Lung (tissue), 12 donors: Measurements from ENCODE around the gene FAM114A2. TPM values are rescaled to one million over a fixed set of nuclear protein-coding genes. Genes with fewer than 3 reads are reported as not detected.

Experiments
- ATAC-seq: fragments of 200-7000 bp; cut with Tn5 transposase; one replicate; pipeline ENCODE4 v1.9.1; 2020; ENCODE audit warnings: moderate number of reproducible peaks; ENCODE audit not compliant: insufficient read depth, low FRiP score
- DNase-seq, 3 donors: peaks; one replicate each; pipeline ENCODE4 v3.0.0-alpha.2; 2013 to 2017
- H3K27ac ChIP-seq, 2 donors: one replicate each; pipeline ENCODE4 v1.5.1; 2013; ENCODE audit warnings: mild to moderate bottlenecking in 2 of 2, moderate library complexity in 2 of 2, control low read depth in 1 of 2, inconsistent platforms in 1 of 2, low read depth in 1 of 2, low read length in 1 of 2
- H3K27me3 ChIP-seq, 3 donors: one replicate each; pipeline ENCODE4 v1.5.1; 2013; ENCODE audit warnings: low read length in 2 of 3; ENCODE audit not compliant: control insufficient read depth in 3 of 3, insufficient read depth in 3 of 3
- H3K36me3 ChIP-seq, 4 donors: one replicate each; pipeline ENCODE4 v1.5.1; 2013; ENCODE audit warnings: low read length in 4 of 4, mild to moderate bottlenecking in 1 of 4, moderate library complexity in 1 of 4; ENCODE audit not compliant: control insufficient read depth in 4 of 4, insufficient read depth in 4 of 4
- H3K4me1 ChIP-seq, 5 donors: one replicate each; pipeline ENCODE4 v1.5.1; 2013; ENCODE audit warnings: low read length in 5 of 5, mild to moderate bottlenecking in 2 of 5, moderate library complexity in 1 of 5; ENCODE audit not compliant: control insufficient read depth in 5 of 5, insufficient read depth in 5 of 5
- H3K4me3 ChIP-seq: one replicate; pipeline ENCODE4 v1.5.1; 2013; ENCODE audit warnings: mild to moderate bottlenecking, control low read depth, moderate library complexity
- H3K9ac ChIP-seq, 2 donors: one replicate each; pipeline ENCODE4 v1.5.1; 2013; ENCODE audit warnings: low read length in 2 of 2, control low read depth in 1 of 2; ENCODE audit not compliant: insufficient read depth in 1 of 2
- H3K9me3 ChIP-seq, 4 donors: one replicate each; pipeline ENCODE4 v1.5.1; 2013; ENCODE audit warnings: low read length in 3 of 4, mild to moderate bottlenecking in 1 of 4, moderate library complexity in 1 of 4; ENCODE audit not compliant: control insufficient read depth in 4 of 4, insufficient read depth in 3 of 4
- CTCF ChIP-seq: IDR thresholded peaks from 2 replicates; pipeline ENCODE4 v1.5.1; 2012; ENCODE audit warnings: mild to moderate bottlenecking; ENCODE audit errors: control extremely low read depth, extremely low read depth
- WGBS, 2 donors: extraction: QIAGEN DNeasy Blood & Tissue Kit; methylation state at CpG; one replicate each; pipeline ENCODE4 v1.1.7; 2013; 5-methylcytosine and 5-hydroxymethylcytosine counted together
- polyA plus RNA-seq, 2 donors: library from polyadenylated mRNA; stranded (reverse); fragments of 200-250 nt; gene quantifications; one replicate each; pipeline ENCODE4 v1.2.1, GENCODE V29; 2013
- total RNA-seq, 2 donors: library from RNA; depleted of rRNA in 1 of 2; stranded (reverse); fragments of >200 nt in 1 of 2; gene quantifications; one replicate each; pipeline ENCODE4 v1.2.1, GENCODE V29; 2014 to 2021
- donor health status: control.
- donor health status: control.
- donor health status: Bipolar disorder and iron deficiency.
- donor health status: healthy.
- donor health status: DM: yes; HTN: yes; CAD: no.

Gene FAM114A2
- total and polyA plus RNA-seq, 4 donors: 7.3 to 49.7 (median 26.6) TPM

DNA sequence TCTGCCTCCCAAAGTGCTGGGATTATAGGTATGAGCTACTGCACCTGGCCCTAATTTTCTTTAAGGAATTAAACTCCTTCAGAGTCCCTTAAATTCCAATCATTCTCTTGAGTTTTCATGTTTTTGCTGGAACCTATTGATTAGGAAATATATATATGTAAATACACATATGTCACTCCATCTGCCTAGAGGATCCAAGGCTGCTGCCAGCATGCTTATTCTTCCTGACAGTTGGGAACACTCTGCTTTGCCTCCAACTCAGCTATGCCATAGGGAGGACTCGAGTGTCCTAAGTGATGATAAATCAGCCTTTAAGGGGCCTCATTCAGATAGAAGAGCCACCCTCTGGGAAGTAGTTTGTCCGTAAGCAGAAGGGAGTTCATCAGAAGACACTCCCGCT is 21.9 kb upstream of the FAM114A2 start:
- no peak overlapping the region for H3K27ac ChIP-seq
- 91 to 92% methylated on average over 3 of the region's 3 CpGs for WGBS, 2 donors

DNA sequence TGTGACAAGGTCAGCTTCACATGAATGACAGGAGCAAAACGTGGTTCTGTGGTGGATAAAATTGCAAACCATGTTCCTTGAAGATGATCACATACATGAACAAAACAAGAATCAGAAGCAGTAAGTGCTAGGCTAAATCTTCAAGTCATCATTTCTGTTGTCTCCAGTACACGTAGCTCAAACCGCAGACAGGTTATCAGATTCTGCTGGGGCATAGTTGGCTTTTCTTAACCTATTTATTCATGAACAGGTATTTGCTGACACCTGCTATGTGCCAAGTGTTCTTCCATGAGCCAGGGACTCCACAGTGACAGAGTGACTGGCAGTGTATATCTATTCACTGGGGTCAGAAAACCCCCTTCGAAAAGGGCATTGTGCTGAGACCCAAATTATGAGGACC is 20.9 kb upstream of the FAM114A2 start:
- no peak overlapping the region for H3K4me3 ChIP-seq
- H3K4me1 ChIP-seq: peaks cover 0 to 13% (median 3%) of the 10 kb centered on the region in 5 donors
- no peak overlapping the region for H3K9ac ChIP-seq
- ATAC-seq (no peak), DNase-seq (no peak)
- H3K27me3 ChIP-seq: no peaks in the 10 kb centered on the region
- no peaks in the 10 kb centered on the region for H3K9me3 ChIP-seq
- 77 to 90% methylated on average over 4 of the region's 4 CpGs for WGBS, 2 donors
- peaks cover 0 to 9% (median 2%) of the 10 kb centered on the region in 4 donors for H3K36me3 ChIP-seq
- no peak overlapping the region for H3K27ac ChIP-seq
- no peak for TF ChIP-seq CTCF

More for the DNA sequence above, 21.9 kb upstream of the FAM114A2 start:
- no peaks in the 10 kb centered on the region for H3K9me3 ChIP-seq
- H3K4me1 ChIP-seq: peaks cover 0 to 13% (median 3%) of the 10 kb centered on the region in 5 donors
- ATAC-seq: no peak
- TF ChIP-seq CTCF: no peak
- H3K9ac ChIP-seq: no peak overlapping the region
- no peak overlapping the region for H3K4me3 ChIP-seq
- peaks cover 0 to 6% (median 2%) of the 10 kb centered on the region in 4 donors for H3K36me3 ChIP-seq
- DNase-seq: no peak
- H3K27me3 ChIP-seq: no peaks in the 10 kb centered on the region

DNA sequence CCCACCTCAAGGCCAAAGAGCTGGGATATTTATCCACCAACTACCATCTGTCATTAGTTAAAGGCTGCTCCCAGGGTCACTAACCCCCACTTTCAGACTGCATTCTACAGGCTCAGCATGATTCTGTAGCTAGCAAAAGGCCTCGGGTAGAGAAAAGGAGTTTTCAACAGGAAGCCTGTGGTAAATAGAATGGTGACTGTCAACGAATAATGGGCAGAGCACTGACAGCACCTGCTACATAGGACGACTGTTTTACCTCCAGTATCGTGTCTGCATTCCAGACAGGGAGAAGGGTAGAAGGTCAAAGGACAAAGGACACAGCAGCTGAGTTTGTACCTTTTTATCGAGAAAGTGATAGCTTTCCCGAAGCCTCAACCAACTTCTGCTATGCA is 20.3 kb upstream of the FAM114A2 start:
- DNase-seq (no peak), ATAC-seq (no peak)
- Histone ChIP-seq H3K36me3 (peaks cover 0 to 9% (median 2%) of the 10 kb centered on the region in 4 donors), H3K9me3 (no peaks in the 10 kb centered on the region), H3K27me3 (no peaks in the 10 kb centered on the region), H3K4me1 (peaks cover 0 to 13% (median 3%) of the 10 kb centered on the region in 5 donors), H3K9ac (no peak overlapping the region), H3K27ac (no peak overlapping the region), H3K4me3 (no peak overlapping the region)
- TF ChIP-seq CTCF: no peak
- 52 to 62% methylated on average over 6 of the region's 6 CpGs for WGBS, 2 donors
